Measurements from ENCODE around the gene HACD1.

The HACD1 gene

DNA sequence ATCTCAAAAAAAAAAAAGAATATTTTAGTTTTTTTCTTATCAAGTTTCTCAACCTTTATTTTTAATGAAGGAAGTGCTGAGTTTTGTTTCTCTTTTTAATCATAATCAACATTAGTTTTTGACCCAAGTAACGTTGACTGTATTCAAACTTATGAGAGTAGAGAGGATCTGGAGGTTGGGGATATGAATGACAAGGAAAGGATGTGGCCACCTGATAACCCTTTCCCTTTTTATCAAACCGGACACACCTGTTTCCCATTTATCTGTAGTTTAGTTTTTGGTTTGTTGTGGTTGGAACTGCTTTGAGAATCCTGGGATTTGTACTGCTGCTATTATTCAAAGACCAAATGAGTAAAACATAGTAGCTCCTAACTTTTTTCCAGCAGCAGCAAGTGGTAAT is 38.6 kb downstream of the HACD1 start:
- DNase-seq (ENCODE audit: low read depth) = no peak

GRCh38 chr10:17576768-17577167 is 40.4 kb downstream of the HACD1 start:
- DNase-seq (ENCODE audit: low read depth) = no peak

GRCh38 chr10:17564911-17565310 is 52.3 kb downstream of the HACD1 start:
- no peak for DNase-seq (ENCODE audit: low read depth)

DNA sequence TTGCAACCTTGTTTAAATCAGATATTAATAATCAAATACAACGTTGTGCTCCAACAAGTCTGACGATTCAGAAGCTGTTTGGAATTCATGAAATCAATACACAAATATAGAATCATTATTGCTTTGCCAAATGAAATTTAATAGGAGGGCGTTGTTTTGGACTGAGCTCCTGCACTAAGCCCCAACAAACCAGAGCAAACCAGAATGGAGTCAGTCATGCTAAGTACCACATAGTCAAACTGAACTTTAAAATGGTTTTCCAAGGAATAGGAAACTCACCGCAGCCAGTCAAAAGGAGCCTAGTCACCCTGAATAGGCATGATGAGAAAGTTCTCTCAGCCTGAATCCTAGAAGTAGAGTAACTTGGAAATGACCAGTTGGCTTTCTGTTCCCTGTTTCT is 53.7 kb downstream of the HACD1 start:
- DNase-seq (ENCODE audit: low read depth) = no peak

- DNase-seq (ENCODE audit: low read depth) = no peak
These were observed 54.6 kb downstream of the HACD1 start for GRCh38 chr10:17562614-17563013.

- DNase-seq (ENCODE audit: low read depth) = no peak
These were observed 56.1 kb downstream of the HACD1 start for GRCh38 chr10:17561111-17561510.

DNA sequence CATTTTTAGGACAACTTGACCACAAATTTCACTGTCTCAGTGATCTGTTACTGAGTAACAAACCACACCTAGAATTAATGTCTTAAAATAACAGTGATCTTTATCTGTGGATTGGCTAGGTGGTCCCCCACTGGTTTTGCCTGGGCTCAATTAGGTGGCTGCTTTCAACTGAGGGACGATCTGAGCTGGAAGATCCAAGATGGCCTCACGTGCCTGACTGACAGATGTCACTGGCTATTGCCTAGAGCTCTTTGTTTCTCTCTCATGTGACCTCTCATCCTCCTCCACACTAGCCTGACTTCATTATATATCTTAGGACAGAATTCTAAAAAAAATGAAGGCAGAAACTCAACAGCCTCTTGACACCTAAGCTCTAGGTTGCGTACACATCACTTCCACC is 59.7 kb downstream of the HACD1 start:
- no peak for DNase-seq (ENCODE audit: low read depth)

DNA sequence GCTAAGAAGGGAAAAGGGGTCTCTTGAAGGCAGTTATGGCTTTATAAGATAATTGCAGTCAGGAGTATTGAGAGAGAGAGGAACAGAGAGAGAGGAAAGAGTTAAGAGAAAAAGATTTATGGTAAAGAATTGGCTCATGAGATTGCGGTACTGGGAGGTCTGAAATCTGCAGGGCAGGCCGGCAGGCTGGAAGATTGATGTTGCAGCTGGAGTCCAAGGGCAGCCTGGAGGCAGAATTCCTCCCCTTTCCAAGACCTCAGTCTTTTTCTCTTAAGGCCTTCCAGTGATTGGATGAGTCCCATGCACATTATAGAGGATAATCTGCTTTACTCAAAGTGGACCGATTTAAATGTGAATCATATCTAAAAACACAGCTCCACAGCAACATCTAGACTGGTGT is 68.4 kb downstream of the HACD1 start:
- DNase-seq (ENCODE audit: low read depth) = no peak

DNA sequence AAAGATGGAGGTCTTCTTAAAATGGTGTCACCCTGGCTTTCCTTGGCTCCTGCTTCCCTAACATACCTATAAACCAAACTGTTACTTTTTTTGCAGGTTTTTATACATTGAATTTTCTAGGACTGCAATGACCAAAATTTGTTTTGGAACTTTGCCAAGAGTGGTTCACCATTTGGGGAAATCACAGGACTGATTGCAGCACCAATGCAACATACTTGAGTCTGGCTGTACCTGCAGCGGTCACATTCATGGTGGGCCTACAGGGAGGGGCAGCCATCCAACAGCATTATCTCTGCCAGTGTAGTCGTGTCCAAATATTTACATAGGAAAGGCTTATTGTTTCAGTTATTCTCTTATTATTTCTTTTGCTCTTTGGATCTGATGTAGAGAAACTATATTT is 69.0 kb downstream of the HACD1 start:
- DNase-seq (ENCODE audit: low read depth) = no peak

DNA sequence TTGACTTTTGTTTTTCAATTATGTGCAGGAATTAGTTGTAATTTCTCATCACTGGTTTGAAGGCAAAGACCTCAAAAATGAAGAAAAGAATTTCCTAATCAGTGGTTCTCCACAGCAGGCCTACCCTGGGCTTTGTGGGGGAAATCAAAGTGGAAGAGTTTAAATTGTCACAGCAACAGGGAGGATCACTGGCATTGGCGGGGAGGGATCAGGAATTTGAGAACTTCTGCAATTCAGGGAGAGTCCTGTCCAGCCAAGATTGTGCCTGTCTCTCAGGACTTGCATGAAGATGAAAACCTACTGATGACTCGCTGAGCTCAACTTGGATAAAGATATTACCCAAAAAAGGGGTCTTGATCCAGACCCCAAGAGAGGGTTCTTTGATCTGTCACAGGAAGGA is 70.1 kb downstream of the HACD1 start:
- no peak for DNase-seq (ENCODE audit: low read depth)

- no peak for DNase-seq (ENCODE audit: low read depth)
These were observed 72.7 kb downstream of the HACD1 start for GRCh38 chr10:17544465-17544864.

Measured in stimulated activated CD8-positive, alpha-beta memory T cell treated with anti-CD3 and anti-CD28 coated beads, Interleukin-15, amount 100 ng/mL, for 24 hours (primary cell).